NCI-H2227 (cell line): ENCODE data around the gene SULT1B1.

Experiments used
- DNase-seq: peaks from one replicate; lab custom pipeline; 2025; ENCODE audit not compliant: unreplicated experiment; lab: John Stamatoyannopoulos, UW

Gene SULT1B1

GRCh38 chr4:69701696-69702095 lies 58.7 kb downstream of the SULT1B1 start:
- no peak for DNase-seq

- no peak for DNase-seq
Measured at GRCh38 chr4:69697536-69698242, 62.7 kb downstream of the SULT1B1 start.

GRCh38 chr4:69689599-69689998 lies 70.8 kb downstream of the SULT1B1 start:
- no peak for DNase-seq

- no peak for DNase-seq
Measured at GRCh38 chr4:69684804-69685203, 75.6 kb downstream of the SULT1B1 start.
